HG03175 (cell line): ENCODE measurements around the gene RNF223.
"Not testable (repeated sequence)": the region's sequence is repeated elsewhere in the genome, so short reads cannot be mapped to it uniquely, and the experiment has no call there.

ENCODE experiments used
- ATAC-seq: cut with Tn5 transposase; IDR thresholded peaks from one replicate; pipeline ENCODE4 v1.9.1; 2021; ENCODE audit warnings: mild to moderate bottlenecking, moderate library complexity; ENCODE audit not compliant: unreplicated experiment

The RNF223 gene

GRCh38 chr1:1110561-1110971 lies 36.5 kb upstream of the RNF223 start:
- no peak for ATAC-seq

DNA sequence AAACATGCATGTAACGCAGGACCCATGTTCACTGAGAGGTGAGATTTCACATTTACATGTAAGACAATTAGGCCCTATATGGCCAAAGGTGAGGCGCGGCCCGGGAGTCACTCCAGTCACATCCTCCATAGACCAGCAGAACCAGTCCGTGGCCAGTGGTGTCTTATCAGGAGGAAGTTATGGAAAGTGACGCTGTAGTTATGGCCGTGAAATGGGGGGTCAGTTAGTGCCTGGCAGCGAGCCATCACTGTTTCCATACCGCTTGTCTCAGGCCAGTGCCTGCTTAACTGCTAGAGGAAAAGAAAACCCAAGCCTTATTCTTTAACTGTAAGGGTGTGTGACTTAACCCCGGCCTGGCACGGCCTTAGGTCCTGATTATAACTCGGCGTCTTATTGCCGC lies 35.6 kb upstream of the RNF223 start:
- no peak for ATAC-seq

- no peak for ATAC-seq
Measured at GRCh38 chr1:1106510-1107221, 32.6 kb upstream of the RNF223 start.

- ATAC-seq, result not testable (repeated sequence)
Measured at GRCh38 chr1:1104152-1104551, 30.0 kb upstream of the RNF223 start.

DNA sequence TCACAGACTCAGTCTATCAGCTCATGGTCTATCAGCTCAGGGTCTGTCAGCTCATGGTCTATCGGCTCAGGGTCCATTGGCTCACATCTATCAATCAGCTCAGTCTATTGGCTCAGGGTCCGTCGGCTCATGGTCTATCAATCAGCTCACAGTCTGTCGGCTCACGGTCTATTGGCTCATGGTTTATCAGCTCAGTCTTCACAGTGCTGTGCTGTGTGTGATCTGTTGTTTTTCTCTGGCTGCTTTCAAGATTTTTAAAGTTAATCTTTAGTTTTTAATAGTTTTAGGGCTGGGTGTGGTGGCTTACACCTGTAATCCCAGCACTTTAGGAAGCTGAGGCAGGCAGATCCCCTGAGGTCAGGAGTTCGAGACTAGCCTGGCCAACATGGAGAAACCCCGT lies 27.4 kb upstream of the RNF223 start:
- no peak for ATAC-seq

GRCh38 chr1:1100296-1100695 lies 26.2 kb upstream of the RNF223 start:
- no peak for ATAC-seq

- ATAC-seq, result no peak
Measured at GRCh38 chr1:1099506-1100183, 25.5 kb upstream of the RNF223 start.

GRCh38 chr1:1098681-1099421 lies 24.7 kb upstream of the RNF223 start:
- ATAC-seq, result no peak

DNA sequence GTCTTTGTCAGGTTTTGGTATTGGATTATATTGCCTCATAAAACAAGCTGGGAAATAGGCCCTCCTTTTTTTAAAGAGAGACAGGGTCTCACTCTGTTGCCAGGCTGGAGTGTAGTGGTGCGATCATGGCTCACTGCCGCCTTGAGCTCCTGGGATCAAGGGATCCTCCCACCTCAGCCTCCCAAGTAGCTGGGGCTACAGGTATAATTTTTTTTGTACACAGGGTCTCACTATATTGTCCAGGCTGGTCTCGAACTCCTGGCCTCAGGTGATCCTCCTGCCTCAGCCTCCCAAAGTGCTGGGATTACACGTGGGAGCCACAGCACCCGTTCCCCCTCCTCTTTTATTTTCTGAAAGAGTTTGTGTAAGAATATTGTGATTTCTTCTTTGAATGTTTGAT lies 22.0 kb upstream of the RNF223 start:
- ATAC-seq, result not testable (repeated sequence)

DNA sequence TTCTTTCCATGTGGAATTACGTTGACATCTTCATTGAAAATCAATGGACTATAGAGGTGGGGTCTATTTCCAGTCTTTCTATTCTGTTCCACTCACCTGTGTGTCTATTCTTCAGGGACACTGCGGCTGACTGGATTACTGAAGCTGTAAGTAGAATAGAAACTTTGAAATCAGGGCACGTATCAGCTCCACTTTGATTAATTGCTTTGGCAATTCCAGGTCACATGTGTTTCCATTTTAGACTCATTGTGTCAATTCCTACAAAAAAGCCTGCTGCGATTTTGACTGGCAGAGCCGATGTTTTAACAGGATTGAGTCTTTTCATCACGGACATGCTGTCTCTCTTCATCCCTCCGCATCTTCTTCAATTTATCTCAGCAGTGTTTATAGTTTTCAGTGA lies 20.9 kb upstream of the RNF223 start:
- ATAC-seq, result no peak

- no peak for ATAC-seq
Measured at GRCh38 chr1:1093610-1093943, 19.5 kb upstream of the RNF223 start.

- ATAC-seq, result no peak
Measured at GRCh38 chr1:1092894-1093609, 18.9 kb upstream of the RNF223 start.

GRCh38 chr1:1092149-1092855 lies 18.2 kb upstream of the RNF223 start:
- no peak for ATAC-seq

- no peak for ATAC-seq
Measured at GRCh38 chr1:1091344-1092148, 17.4 kb upstream of the RNF223 start.

DNA sequence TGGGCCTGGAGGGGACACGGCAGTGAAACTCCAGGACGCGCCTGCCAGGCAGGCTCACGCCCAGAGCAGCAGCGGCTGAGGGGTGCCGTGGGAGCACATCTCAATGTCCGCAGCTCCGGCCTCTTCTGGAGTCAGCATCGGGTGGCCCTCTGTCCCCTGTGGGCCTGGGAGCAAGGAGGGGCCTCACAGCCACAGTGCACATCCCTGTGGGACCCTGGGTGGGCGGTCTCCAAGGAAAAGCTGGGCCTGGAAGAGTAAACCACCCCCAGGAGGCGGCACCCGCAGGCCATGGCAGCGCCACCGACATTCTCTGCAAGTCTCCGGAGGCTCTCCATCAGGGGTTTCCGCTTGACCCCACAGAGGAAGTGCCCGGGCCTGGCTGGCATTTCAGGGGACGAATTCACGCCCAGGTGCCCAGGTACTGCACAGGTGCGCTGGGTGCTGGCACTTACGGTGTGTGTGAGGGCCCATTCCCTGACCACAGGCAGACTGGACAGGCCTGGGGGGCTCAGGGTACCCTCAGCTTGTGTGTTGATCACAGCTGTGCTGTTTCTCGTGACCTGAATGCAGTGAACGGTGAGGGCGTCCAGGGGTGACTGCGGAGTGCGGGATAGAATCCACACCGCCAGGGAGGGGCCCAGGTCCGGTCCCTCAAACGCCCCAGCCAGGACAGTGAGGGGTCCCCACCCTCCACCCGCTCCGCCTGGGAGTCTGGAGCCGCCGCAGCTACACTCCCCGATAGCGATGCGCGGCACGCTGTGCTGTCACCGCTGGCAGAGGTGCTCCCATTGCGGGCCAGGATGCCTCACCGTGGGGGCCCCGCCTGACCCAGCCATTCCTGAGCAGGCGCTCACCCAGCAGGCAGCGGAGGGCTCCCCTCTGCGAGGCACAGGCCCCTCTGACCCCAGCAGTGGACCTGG lies 16.6 kb upstream of the RNF223 start:
- ATAC-seq, result no peak

DNA sequence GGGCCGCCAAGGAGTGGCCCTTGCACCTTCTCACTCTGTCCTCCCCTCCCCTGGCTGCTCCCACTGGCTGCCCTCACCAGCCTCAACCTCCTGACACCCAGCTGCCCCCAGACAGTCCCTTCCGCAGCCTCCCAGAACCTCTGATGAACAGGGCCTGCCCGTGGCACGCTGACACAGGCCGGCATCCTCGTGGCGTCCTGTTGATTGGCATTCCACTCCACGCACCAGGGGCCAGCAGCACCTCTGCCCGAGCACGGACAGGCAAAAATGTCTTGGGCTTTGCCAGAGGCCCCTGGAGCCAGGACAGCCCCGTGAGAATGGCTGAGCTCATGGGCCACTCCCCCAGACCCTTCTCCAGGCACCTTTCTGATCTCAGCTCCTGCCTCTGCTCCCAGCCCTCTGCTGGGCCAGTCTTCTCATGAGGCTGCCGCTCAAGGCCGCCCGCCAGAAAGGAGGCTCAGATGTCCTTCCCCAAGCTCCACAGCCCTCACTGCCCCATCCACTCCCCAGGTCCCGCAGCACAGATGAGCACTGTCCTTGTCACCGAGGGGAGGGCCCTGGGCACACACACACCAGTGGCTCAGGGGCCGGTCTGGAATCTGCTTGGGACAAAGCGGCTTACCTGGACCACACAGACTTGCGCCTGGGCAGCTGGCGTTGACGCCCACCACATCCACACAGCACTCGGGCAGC lies 15.8 kb upstream of the RNF223 start:
- ATAC-seq, result no peak

DNA sequence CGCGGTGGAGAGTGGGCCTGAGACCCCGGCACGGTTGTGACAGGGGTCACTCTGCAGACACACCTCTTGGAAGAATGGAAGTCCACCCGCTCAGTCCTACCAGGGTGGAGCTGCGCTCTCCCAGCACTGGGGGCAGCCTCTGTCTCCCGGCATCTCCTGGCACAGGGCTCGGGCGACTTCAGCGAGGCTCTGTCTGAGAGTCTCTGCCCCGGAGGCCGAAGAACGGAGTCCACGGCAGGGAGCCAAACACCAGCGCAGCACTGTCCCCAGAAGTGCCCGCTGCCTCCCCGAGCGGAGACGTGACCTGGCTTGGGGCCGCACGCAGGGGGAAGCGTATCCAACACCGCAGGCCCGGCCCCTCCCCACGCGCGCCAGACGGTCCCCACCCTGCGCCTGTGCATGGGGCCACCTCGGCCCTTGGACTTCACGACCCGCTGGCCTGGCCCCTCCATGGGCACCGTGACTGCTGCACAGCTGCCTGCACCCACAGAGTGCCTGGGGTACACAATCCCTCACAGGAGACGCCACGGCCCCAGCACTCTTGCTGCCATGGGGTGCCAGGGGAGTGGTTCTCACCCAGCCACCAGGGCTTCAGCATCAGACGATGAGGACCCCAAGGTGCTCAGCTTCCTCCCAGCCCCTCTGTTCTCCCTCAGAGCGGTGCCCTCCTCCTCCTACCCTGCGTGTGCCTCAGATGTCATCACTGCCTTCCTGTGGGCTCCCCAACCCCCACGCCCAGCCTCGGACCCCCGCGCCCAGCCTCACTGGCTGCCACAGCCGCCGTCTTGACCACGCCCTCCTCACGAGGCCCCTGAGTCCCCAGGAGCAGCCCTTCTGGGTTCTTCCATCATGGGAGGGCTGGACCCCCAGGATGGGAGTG lies 14.9 kb upstream of the RNF223 start:
- ATAC-seq, result no peak
